ENCODE measurements around the gene EIF4E2. TPM values are rescaled to one million over a fixed set of nuclear protein-coding genes. Genes with fewer than 3 reads are reported as not detected.

EIF4E2 gene
- total RNA-seq, 4 donors from 2014 or later = 50.7 to 59.6 (median 54.4) TPM

GRCh38 chr2:232549655-232550353 is 685 bp upstream of the EIF4E2 start:
- intact Hi-C loops (cut with DNase I) = no loop called here
- Histone ChIP-seq H3K9me3 (no peaks in the 10 kb centered on the region), H3K4me3 (replicated peaks in 1 of 3) (peak overlapping the region in 2 of 3 donors; percentile 79 to 98), H3K27me3 (no peaks in the 10 kb centered on the region), H3K27ac (peak overlapping the region; percentile 75 to 99 (median 97)), H3K36me3 (no peaks in the 10 kb centered on the region), H3K4me1 (peaks cover 12 to 14% of the 10 kb centered on the region in 2 donors)
- WGBS, 2 donors = 39 to 42% methylated on average over 21 of the region's 21 CpGs
- TF ChIP-seq, protein P1, sequence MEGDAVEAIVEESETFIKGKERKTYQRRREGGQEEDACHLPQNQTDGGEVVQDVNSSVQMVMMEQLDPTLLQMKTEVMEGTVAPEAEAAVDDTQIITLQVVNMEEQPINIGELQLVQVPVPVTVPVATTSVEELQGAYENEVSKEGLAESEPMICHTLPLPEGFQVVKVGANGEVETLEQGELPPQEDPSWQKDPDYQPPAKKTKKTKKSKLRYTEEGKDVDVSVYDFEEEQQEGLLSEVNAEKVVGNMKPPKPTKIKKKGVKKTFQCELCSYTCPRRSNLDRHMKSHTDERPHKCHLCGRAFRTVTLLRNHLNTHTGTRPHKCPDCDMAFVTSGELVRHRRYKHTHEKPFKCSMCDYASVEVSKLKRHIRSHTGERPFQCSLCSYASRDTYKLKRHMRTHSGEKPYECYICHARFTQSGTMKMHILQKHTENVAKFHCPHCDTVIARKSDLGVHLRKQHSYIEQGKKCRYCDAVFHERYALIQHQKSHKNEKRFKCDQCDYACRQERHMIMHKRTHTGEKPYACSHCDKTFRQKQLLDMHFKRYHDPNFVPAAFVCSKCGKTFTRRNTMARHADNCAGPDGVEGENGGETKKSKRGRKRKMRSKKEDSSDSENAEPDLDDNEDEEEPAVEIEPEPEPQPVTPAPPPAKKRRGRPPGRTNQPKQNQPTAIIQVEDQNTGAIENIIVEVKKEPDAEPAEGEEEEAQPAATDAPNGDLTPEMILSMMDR (IDR thresholded peaks at IDR 0.05) = no peak
- no peak for TF ChIP-seq POLR2A (IDR thresholded peaks at IDR 0.05)
- no peak for DNase-seq

GRCh38 chr2:232551250-232551638 is 755 bp downstream of the EIF4E2 start:
- intact Hi-C loops (cut with DNase I) = no loop called here
- 10 to 11% methylated on average over 7 of the region's 7 CpGs for WGBS, 2 donors
- peaks cover 12 to 14% of the 10 kb centered on the region in 2 donors for H3K4me1 ChIP-seq

GRCh38 chr2:232551776-232552175 is 1.3 kb downstream of the EIF4E2 start:
- DNase-seq = no peak
- Histone ChIP-seq H3K27ac (no peak overlapping the region), H3K9me3 (no peaks in the 10 kb centered on the region), H3K27me3 (no peaks in the 10 kb centered on the region), H3K4me1 (peaks cover 12 to 14% of the 10 kb centered on the region in 2 donors), H3K36me3 (peaks cover 0 to 2% of the 10 kb centered on the region in 2 donors), H3K4me3 (replicated peaks in 1 of 3) (peak overlapping the region in 1 of 3 donors; percentile 98)
- 81% methylated on average over 4 of the region's 4 CpGs for WGBS, 2 donors
- intact Hi-C loops (cut with DNase I) = no loop called here
- TF ChIP-seq, protein P1 (IDR thresholded peaks at IDR 0.05) = no peak
- TF ChIP-seq POLR2A (IDR thresholded peaks at IDR 0.05) = no peak

More at GRCh38 chr2:232551250-232551638, 755 bp downstream of the EIF4E2 start:
- TF ChIP-seq, protein P1 (IDR thresholded peaks at IDR 0.05) = no peak
- TF ChIP-seq POLR2A (IDR thresholded peaks at IDR 0.05) = no peak
- H3K27me3 ChIP-seq = no peaks in the 10 kb centered on the region
- H3K9me3 ChIP-seq = no peaks in the 10 kb centered on the region
- H3K36me3 ChIP-seq = no peaks in the 10 kb centered on the region
- peak overlapping the region; percentile 19 to 98 (median 79) for H3K4me3 ChIP-seq (replicated peaks in 1 of 3)
- DNase-seq = no peak
- H3K27ac ChIP-seq = peak overlapping the region; percentile 75 to 99 (median 97)

DNA sequence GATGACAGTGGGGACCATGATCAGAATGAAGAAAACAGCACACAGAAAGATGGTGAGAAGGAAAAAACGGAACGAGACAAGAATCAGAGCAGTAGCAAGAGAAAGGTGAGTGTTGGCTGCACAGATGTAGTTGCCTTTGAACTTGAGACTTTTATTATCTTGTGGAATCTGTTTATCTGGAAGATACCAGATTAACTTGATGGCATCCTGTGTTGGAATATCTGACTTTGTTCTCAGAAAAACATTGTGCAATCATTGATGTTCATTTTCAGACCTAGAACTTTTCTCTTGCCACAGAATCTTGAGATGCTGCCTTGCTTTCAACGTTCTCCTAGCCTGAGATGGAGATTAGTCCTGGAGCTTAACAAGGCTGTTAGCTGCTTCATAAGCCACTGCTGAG is 5.9 kb downstream of the EIF4E2 start:
- TF ChIP-seq, protein P1 (IDR thresholded peaks at IDR 0.05) = no peak
- no peak for TF ChIP-seq POLR2A (IDR thresholded peaks at IDR 0.05)
- WGBS, 2 donors = 84 to 89% methylated on average over 3 of the region's 3 CpGs
- H3K27ac ChIP-seq = no peak overlapping the region
- no peaks in the 10 kb centered on the region for H3K9me3 ChIP-seq
- peaks cover 19 to 29% of the 10 kb centered on the region in 2 donors for H3K36me3 ChIP-seq
- peaks cover 10% of the 10 kb centered on the region in 2 donors for H3K4me1 ChIP-seq
- no peak for DNase-seq
- no peaks in the 10 kb centered on the region for H3K27me3 ChIP-seq
- intact Hi-C loops (cut with DNase I) = no loop called here
- H3K4me3 ChIP-seq (replicated peaks in 1 of 3) = no peak overlapping the region

DNA sequence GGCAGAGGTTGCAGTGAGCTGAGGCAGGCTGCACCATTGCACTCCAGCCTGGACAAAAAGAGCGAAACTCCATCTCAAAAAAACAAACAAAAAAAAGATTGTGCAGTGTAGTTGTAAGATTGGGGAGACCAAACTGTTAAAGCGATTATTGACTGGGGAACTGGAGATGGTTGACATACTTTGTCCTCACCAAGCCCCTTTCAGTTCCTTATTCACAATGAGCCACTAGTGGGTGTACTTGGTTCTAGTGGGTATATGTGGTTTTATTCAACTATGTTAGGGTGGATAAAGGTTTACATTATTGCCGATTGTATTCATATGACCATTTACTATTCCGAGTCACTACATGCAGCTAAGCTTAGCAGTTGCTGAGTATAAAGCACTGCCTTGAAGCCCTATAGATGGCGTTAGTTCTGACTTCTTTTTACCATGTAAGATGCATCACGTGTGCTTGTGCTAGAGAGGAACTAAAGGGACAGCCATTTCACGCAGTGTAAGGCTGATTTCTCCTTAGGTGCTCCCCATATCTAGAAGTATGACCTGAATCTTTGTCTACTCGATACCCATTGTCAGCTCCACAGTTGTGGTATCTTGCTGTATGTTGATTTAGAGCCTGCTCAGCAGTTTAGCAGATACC is 12.1 kb downstream of the EIF4E2 start:
- TF ChIP-seq, protein P1 (IDR thresholded peaks at IDR 0.05) = no peak
- TF ChIP-seq POLR2A (IDR thresholded peaks at IDR 0.05) = no peak
- no peaks in the 10 kb centered on the region for H3K27me3 ChIP-seq
- H3K36me3 ChIP-seq = peaks cover 38 to 70% of the 10 kb centered on the region in 2 donors
- peaks cover 0 to 4% of the 10 kb centered on the region in 2 donors for H3K4me1 ChIP-seq
- no peak for DNase-seq
- intact Hi-C loops (cut with DNase I) = no loop called here
- no peak overlapping the region for H3K4me3 ChIP-seq (replicated peaks in 1 of 3)
- H3K27ac ChIP-seq = no peak overlapping the region
- H3K9me3 ChIP-seq = no peaks in the 10 kb centered on the region
- WGBS, 2 donors = 82 to 85% methylated on average over 8 of the region's 8 CpGs

Measured in thyroid gland (tissue), 4 donors.